ENCODE results near the gene AUTS2.

AUTS2 gene

GRCh38 chr7:70377957-70378356 lies 779.7 kb downstream of the AUTS2 start:
- TF ChIP-seq CTCF (IDR thresholded peaks at IDR 0.05): no peak
- Histone ChIP-seq H3K4me3 (ENCODE audit: low read depth in 1 of 2, low read length in 1 of 2) (no peak overlapping the region), H3K9me3 (no peaks in the 10 kb centered on the region), H3K4me1 (ENCODE audit: control insufficient read depth in 1 of 2, insufficient read depth in 1 of 2, low read depth in 1 of 2, low read length in 1 of 2) (no peaks in the 10 kb centered on the region), H3K36me3 (no peaks in the 10 kb centered on the region), H3K27me3 (no peaks in the 10 kb centered on the region), H3K27ac (no peak overlapping the region)

- Histone ChIP-seq H3K9me3 (no peaks in the 10 kb centered on the region), H3K4me3 (ENCODE audit: low read depth in 1 of 2, low read length in 1 of 2) (no peak overlapping the region), H3K36me3 (no peaks in the 10 kb centered on the region), H3K27me3 (no peaks in the 10 kb centered on the region), H3K27ac (no peak overlapping the region), H3K4me1 (ENCODE audit: control insufficient read depth in 1 of 2, insufficient read depth in 1 of 2, low read depth in 1 of 2, low read length in 1 of 2) (no peaks in the 10 kb centered on the region)
- no peak for TF ChIP-seq CTCF (IDR thresholded peaks at IDR 0.05)
These were observed 780.9 kb downstream of the AUTS2 start for GRCh38 chr7:70379210-70379609.

- H3K36me3 ChIP-seq: no peaks in the 10 kb centered on the region
- no peaks in the 10 kb centered on the region for H3K27me3 ChIP-seq
- no peaks in the 10 kb centered on the region for H3K4me1 ChIP-seq (ENCODE audit: control insufficient read depth in 1 of 2, insufficient read depth in 1 of 2, low read depth in 1 of 2, low read length in 1 of 2)
- no peak overlapping the region for H3K4me3 ChIP-seq (ENCODE audit: low read depth in 1 of 2, low read length in 1 of 2)
- no peak for TF ChIP-seq CTCF (IDR thresholded peaks at IDR 0.05)
- H3K9me3 ChIP-seq: no peaks in the 10 kb centered on the region
- no peak overlapping the region for H3K27ac ChIP-seq
These were observed 782.2 kb downstream of the AUTS2 start for GRCh38 chr7:70380421-70381015.

- TF ChIP-seq CTCF (IDR thresholded peaks at IDR 0.05): no peak
- Histone ChIP-seq H3K27me3 (no peaks in the 10 kb centered on the region), H3K4me1 (ENCODE audit: control insufficient read depth in 1 of 2, insufficient read depth in 1 of 2, low read depth in 1 of 2, low read length in 1 of 2) (no peaks in the 10 kb centered on the region), H3K36me3 (no peaks in the 10 kb centered on the region), H3K4me3 (ENCODE audit: low read depth in 1 of 2, low read length in 1 of 2) (no peak overlapping the region), H3K27ac (no peak overlapping the region), H3K9me3 (no peaks in the 10 kb centered on the region)
These were observed 784.9 kb downstream of the AUTS2 start for GRCh38 chr7:70383066-70383782.

- no peak for TF ChIP-seq CTCF (IDR thresholded peaks at IDR 0.05)
- Histone ChIP-seq H3K27me3 (no peaks in the 10 kb centered on the region), H3K36me3 (no peaks in the 10 kb centered on the region), H3K4me1 (ENCODE audit: control insufficient read depth in 1 of 2, insufficient read depth in 1 of 2, low read depth in 1 of 2, low read length in 1 of 2) (no peaks in the 10 kb centered on the region), H3K4me3 (ENCODE audit: low read depth in 1 of 2, low read length in 1 of 2) (no peak overlapping the region), H3K27ac (no peak overlapping the region), H3K9me3 (no peaks in the 10 kb centered on the region)
These were observed 785.7 kb downstream of the AUTS2 start for GRCh38 chr7:70384024-70384423.

Data from neutrophil (primary cell).